Prostate gland (tissue), 2 donors: Measurements from ENCODE around the gene ESRRB. TPM values are rescaled to one million over a fixed set of nuclear protein-coding genes. Genes with fewer than 3 reads are reported as not detected.

Experiments used
- DNase-seq: peaks from one replicate; pipeline ENCODE4 v3.0.0-alpha.2; 2019; ENCODE audit warnings: low spot score
- H3K27ac ChIP-seq, 2 donors: fragments of 200-600 bp; sonication (generic); 2 replicates each; pipeline ENCODE4 v1.5.1; 2017 to 2019
- H3K27me3 ChIP-seq: fragments of 200-600 bp; sonication (generic); replicated peaks from 2 replicates; pipeline ENCODE4 v1.5.1; 2019; ENCODE audit not compliant: insufficient read depth
- H3K36me3 ChIP-seq, 2 donors: fragments of 200-600 bp; sonication (generic); 1 replicate in 1 of 2; 2 replicates in 1 of 2; pipeline versions ENCODE4 v1.5.1 to v1.8.1; 2017 to 2019
- H3K4me1 ChIP-seq: fragments of 200-600 bp; sonication (generic); replicated peaks from 2 replicates; pipeline ENCODE4 v1.5.1; 2019
- H3K4me3 ChIP-seq, 2 donors: fragments of 200-600 bp; sonication (generic); 2 replicates each; pipeline ENCODE4 v1.5.1; 2017 to 2019
- H3K9me3 ChIP-seq: fragments of 200-600 bp; sonication (generic); 2 replicates; pipeline ENCODE4 v1.5.1; 2017
- CTCF ChIP-seq, 4 experiments: fragments of 200-600 bp in 2 of 4; fragments of 450-650 bp in 2 of 4; sonication (generic) in 2 of 4; IDR thresholded peaks; 1 replicate in 3 of 4; 2 replicates in 1 of 4; pipeline ENCODE4 v1.5.1; 2016 to 2019; ENCODE audit warnings: antibody characterized with exemption in 4 of 4, mild to moderate bottlenecking in 2 of 4, moderate library complexity in 2 of 4
- POLR2A ChIP-seq: fragments of 450-650 bp; IDR thresholded peaks from one replicate; pipeline ENCODE4 v1.6.1; 2016; ENCODE audit warnings: antibody characterized with exemption, mild to moderate bottlenecking
- POLR2AphosphoS5 ChIP-seq: sonication (generic); formaldehyde crosslinking; IDR thresholded peaks from one replicate; pipeline ENCODE4 v1.6.1; 2017; ENCODE audit warnings: antibody characterized with exemption
- WGBS: methylation state at CpG from one replicate; pipeline ENCODE4 v1.1.5; 2018; 5-methylcytosine and 5-hydroxymethylcytosine counted together
- intact Hi-C: fragments of 100-400 bp; cut with DNase I; formaldehyde crosslinking; loops from one replicate; pipeline ENCODE4 v1.14.2; 2022
- total RNA-seq, 2 donors: library from RNA; depleted of rRNA; stranded (reverse); fragments of >200 nt; gene quantifications; one replicate each; pipeline ENCODE4 v1.1.0, GENCODE V29; 2016

ESRRB gene
- total RNA-seq, 2 donors from 2014 or later = 0.32 TPM; not detected in 1

GRCh38 chr14:76539130-76539529 lies 163.2 kb downstream of the ESRRB start:
- no peaks in the 10 kb centered on the region for H3K27me3 ChIP-seq
- DNase-seq = no peak

GRCh38 chr14:76541594-76542219 lies 165.8 kb downstream of the ESRRB start:
- no peaks in the 10 kb centered on the region for H3K9me3 ChIP-seq
- no peak for DNase-seq
- H3K4me1 ChIP-seq = peaks cover 4% of the 10 kb centered on the region
- 17% methylated on average over 10 of the region's 10 CpGs for WGBS
- H3K4me3 ChIP-seq = no peak overlapping the region
- no peaks in the 10 kb centered on the region for H3K36me3 ChIP-seq
- H3K27ac ChIP-seq = no peak overlapping the region
- no peaks in the 10 kb centered on the region for H3K27me3 ChIP-seq
- intact Hi-C loops = no loop called here
- TF ChIP-seq POLR2AphosphoS5 (no peak), POLR2A (no peak), CTCF (IDR thresholded peaks at IDR 0.05) (no peak)

More at GRCh38 chr14:76539130-76539529, 163.2 kb downstream of the ESRRB start:
- no peak for TF ChIP-seq POLR2AphosphoS5
- TF ChIP-seq POLR2A = no peak
- no peak for TF ChIP-seq CTCF (IDR thresholded peaks at IDR 0.05)
- H3K36me3 ChIP-seq = no peaks in the 10 kb centered on the region
- H3K27ac ChIP-seq = no peak overlapping the region
- no peak overlapping the region for H3K4me3 ChIP-seq
- H3K9me3 ChIP-seq = no peaks in the 10 kb centered on the region
- H3K4me1 ChIP-seq = peaks cover 4% of the 10 kb centered on the region
- intact Hi-C loops = no loop called here

- no peak overlapping the region for H3K27ac ChIP-seq
- TF ChIP-seq POLR2A (no peak), CTCF (IDR thresholded peaks at IDR 0.05) (peak in 3 of 4 experiments; percentile 19 to 52 (median 29))
- H3K4me1 ChIP-seq = no peaks in the 10 kb centered on the region
- H3K36me3 ChIP-seq = no peaks in the 10 kb centered on the region
- H3K4me3 ChIP-seq = no peak overlapping the region
- intact Hi-C loops = no loop called here
- no peaks in the 10 kb centered on the region for H3K27me3 ChIP-seq
- H3K9me3 ChIP-seq = no peaks in the 10 kb centered on the region
- no peak for DNase-seq
- 60% methylated on average over 9 of the region's 10 CpGs for WGBS
Measured at GRCh38 chr14:76546426-76547221, 170.7 kb downstream of the ESRRB start.

- Histone ChIP-seq H3K27ac (no peak overlapping the region), H3K4me1 (no peaks in the 10 kb centered on the region), H3K27me3 (no peaks in the 10 kb centered on the region), H3K36me3 (no peaks in the 10 kb centered on the region), H3K9me3 (no peaks in the 10 kb centered on the region), H3K4me3 (no peak overlapping the region)
- no peak for DNase-seq
- WGBS = 89% methylated on average over 8 of the region's 8 CpGs
- intact Hi-C loops = no loop called here
- TF ChIP-seq POLR2A (no peak), POLR2AphosphoS5 (no peak), CTCF (IDR thresholded peaks at IDR 0.05) (no peak)
Measured at GRCh38 chr14:76547831-76548230, 171.9 kb downstream of the ESRRB start.
